ENCODE results near the gene MYL7.

Gene MYL7

DNA sequence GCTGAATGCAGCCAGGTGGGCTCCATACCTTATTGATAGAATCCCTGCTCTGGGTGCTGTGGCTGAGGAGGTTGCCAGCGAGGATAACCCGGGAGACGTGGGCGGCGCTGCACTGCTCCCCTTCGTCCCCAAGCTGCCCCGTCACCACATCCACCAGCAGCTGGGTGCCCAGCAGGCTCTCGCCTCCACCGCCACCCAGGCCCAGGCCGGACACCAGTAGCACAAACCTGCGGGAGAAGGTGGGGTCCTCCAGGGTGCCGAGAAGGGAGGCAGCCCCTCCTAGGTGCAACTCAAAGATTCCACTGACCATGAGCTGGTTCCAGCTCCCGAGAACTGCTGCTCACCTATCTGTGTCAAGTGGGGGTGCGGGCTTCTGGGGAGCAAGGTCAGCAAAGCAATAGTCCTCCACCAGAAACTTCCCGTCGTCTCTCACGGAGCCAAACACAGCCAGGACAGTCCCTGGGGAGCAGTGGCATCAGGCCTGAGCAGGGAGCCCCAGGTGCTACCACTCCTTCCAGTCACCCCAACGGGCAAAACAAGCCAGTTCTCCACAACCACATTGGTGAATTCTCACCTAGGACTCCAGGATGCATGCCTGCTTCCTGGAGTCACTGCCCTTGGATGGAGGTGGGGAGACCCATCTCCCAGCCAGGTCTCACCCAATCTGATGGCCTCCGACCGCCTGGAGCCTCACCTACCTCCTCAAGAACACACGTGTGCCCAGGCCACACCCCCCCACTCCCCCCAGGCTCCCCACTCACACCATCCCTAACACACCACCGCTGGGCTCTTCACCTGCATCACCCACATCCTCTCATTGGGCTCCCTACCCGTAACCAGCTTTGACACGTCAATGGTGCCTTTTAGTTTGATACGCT lies 24.1 kb downstream of the MYL7 start:
- H3K4me3 ChIP-seq (ENCODE audit: low read depth, low read length), result no peak overlapping the region
- no peak overlapping the region for H3K9ac ChIP-seq
- peaks cover 7% of the 10 kb centered on the region for H3K79me2 ChIP-seq
- H3K9me3 ChIP-seq (ENCODE audit: control insufficient read depth, low read length), result no peaks in the 10 kb centered on the region
- no peak overlapping the region for H3K27ac ChIP-seq
- H3K4me1 ChIP-seq, result no peaks in the 10 kb centered on the region
- H3K27me3 ChIP-seq (ENCODE audit: control insufficient read depth, insufficient read depth, low read length), result no peaks in the 10 kb centered on the region
- H3K36me3 ChIP-seq (ENCODE audit: control insufficient read depth, insufficient read depth, low read length), result no peaks in the 10 kb centered on the region
- no peak overlapping the region for H2AFZ ChIP-seq
- H3K4me2 ChIP-seq (ENCODE audit: low read length), result no peak overlapping the region
- TF ChIP-seq, protein P1, sequence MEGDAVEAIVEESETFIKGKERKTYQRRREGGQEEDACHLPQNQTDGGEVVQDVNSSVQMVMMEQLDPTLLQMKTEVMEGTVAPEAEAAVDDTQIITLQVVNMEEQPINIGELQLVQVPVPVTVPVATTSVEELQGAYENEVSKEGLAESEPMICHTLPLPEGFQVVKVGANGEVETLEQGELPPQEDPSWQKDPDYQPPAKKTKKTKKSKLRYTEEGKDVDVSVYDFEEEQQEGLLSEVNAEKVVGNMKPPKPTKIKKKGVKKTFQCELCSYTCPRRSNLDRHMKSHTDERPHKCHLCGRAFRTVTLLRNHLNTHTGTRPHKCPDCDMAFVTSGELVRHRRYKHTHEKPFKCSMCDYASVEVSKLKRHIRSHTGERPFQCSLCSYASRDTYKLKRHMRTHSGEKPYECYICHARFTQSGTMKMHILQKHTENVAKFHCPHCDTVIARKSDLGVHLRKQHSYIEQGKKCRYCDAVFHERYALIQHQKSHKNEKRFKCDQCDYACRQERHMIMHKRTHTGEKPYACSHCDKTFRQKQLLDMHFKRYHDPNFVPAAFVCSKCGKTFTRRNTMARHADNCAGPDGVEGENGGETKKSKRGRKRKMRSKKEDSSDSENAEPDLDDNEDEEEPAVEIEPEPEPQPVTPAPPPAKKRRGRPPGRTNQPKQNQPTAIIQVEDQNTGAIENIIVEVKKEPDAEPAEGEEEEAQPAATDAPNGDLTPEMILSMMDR (IDR thresholded peaks at IDR 0.05), result no peak

- Histone ChIP-seq H3K4me3 (ENCODE audit: low read depth, low read length) (no peak overlapping the region), H3K79me2 (peaks cover 2% of the 10 kb centered on the region), H3K9ac (no peak overlapping the region), H3K4me1 (no peaks in the 10 kb centered on the region), H3K9me3 (ENCODE audit: control insufficient read depth, low read length) (no peaks in the 10 kb centered on the region), H3K4me2 (ENCODE audit: low read length) (no peak overlapping the region), H3K36me3 (ENCODE audit: control insufficient read depth, insufficient read depth, low read length) (no peaks in the 10 kb centered on the region), H3K27ac (no peak overlapping the region), H3K27me3 (ENCODE audit: control insufficient read depth, insufficient read depth, low read length) (no peaks in the 10 kb centered on the region), H2AFZ (no peak overlapping the region)
- TF ChIP-seq, protein P1 (IDR thresholded peaks at IDR 0.05), result no peak
These were observed 24.9 kb downstream of the MYL7 start for GRCh38 chr7:44116087-44116788.

- Histone ChIP-seq H3K4me3 (ENCODE audit: low read depth, low read length) (no peak overlapping the region), H3K27me3 (ENCODE audit: control insufficient read depth, insufficient read depth, low read length) (no peaks in the 10 kb centered on the region), H3K9ac (no peak overlapping the region), H3K9me3 (ENCODE audit: control insufficient read depth, low read length) (no peaks in the 10 kb centered on the region), H2AFZ (no peak overlapping the region), H3K27ac (no peak overlapping the region), H3K36me3 (ENCODE audit: control insufficient read depth, insufficient read depth, low read length) (no peaks in the 10 kb centered on the region), H3K4me2 (ENCODE audit: low read length) (no peak overlapping the region), H3K79me2 (no peaks in the 10 kb centered on the region), H3K4me1 (no peaks in the 10 kb centered on the region)
- TF ChIP-seq, protein P1 (IDR thresholded peaks at IDR 0.05), result no peak
These were observed 26.4 kb downstream of the MYL7 start for GRCh38 chr7:44114586-44115310.

GRCh38 chr7:44113764-44114354 lies 27.3 kb downstream of the MYL7 start:
- TF ChIP-seq, protein P1 (IDR thresholded peaks at IDR 0.05), result no peak
- H2AFZ ChIP-seq, result no peak overlapping the region
- no peak overlapping the region for H3K27ac ChIP-seq
- H3K4me3 ChIP-seq (ENCODE audit: low read depth, low read length), result no peak overlapping the region
- no peaks in the 10 kb centered on the region for H3K27me3 ChIP-seq (ENCODE audit: control insufficient read depth, insufficient read depth, low read length)
- no peaks in the 10 kb centered on the region for H3K36me3 ChIP-seq (ENCODE audit: control insufficient read depth, insufficient read depth, low read length)
- H3K9me3 ChIP-seq (ENCODE audit: control insufficient read depth, low read length), result no peaks in the 10 kb centered on the region
- no peak overlapping the region for H3K4me2 ChIP-seq (ENCODE audit: low read length)
- H3K79me2 ChIP-seq, result no peaks in the 10 kb centered on the region
- no peaks in the 10 kb centered on the region for H3K4me1 ChIP-seq
- no peak overlapping the region for H3K9ac ChIP-seq

Measured in parathyroid adenoma (tissue), 2 donors.